ENCODE data around the gene MAPKAPK5. TPM values are rescaled to one million over a fixed set of nuclear protein-coding genes. Genes with fewer than 3 reads are reported as not detected.
"Not testable (repeated sequence)": the region's sequence is repeated elsewhere in the genome, so short reads cannot be mapped to it uniquely, and the experiment has no call there.

MAPKAPK5 gene
- total and polyA plus RNA-seq, 5 donors from 2014 or later: 27.5 to 61.1 (median 33.1) TPM

GRCh38 chr12:111823891-111824290 lies 18.1 kb upstream of the MAPKAPK5 start:
- H3K27me3 Mint-ChIP-seq: peaks cover 48% of the 10 kb centered on the region
- no peak for ATAC-seq (ENCODE audit: low read depth in 2 of 2)
- Histone ChIP-seq H3K36me3 (ENCODE audit: control insufficient read depth, insufficient read depth, low read length) (no peaks in the 10 kb centered on the region), H3K27me3 (ENCODE audit: control insufficient read depth, insufficient read depth, low read length) (peaks cover 5% of the 10 kb centered on the region), H3K4me1 (ENCODE audit: control insufficient read depth, insufficient read depth, low read length, poor library complexity, severe bottlenecking) (no peaks in the 10 kb centered on the region), H3K9me3 (ENCODE audit: control insufficient read depth in 2 of 2, low read length in 2 of 2) (no peaks in the 10 kb centered on the region), H3K27ac (ENCODE audit: insufficient read depth, low read length, poor library complexity, severe bottlenecking) (no peak overlapping the region), H3K4me3 (ENCODE audit: low read depth, low read length) (no peak overlapping the region)
- no peak overlapping the region for H3K27ac Mint-ChIP-seq
- H3K4me1 Mint-ChIP-seq: peaks cover 0 to 7% (median 3%) of the 10 kb centered on the region in 4 donors
- no peak overlapping the region for H3K4me3 Mint-ChIP-seq
- no peaks in the 10 kb centered on the region for H3K36me3 Mint-ChIP-seq
- DNase-seq: no peak
- H3K9me3 Mint-ChIP-seq: peaks cover 0 to 4% (median 0%) of the 10 kb centered on the region in 7 donors

- ATAC-seq (ENCODE audit: low read depth in 2 of 2); H3K27ac ChIP-seq (ENCODE audit: insufficient read depth, low read length, poor library complexity, severe bottlenecking); H3K27me3 ChIP-seq (ENCODE audit: control insufficient read depth, insufficient read depth, low read length); H3K36me3 Mint-ChIP-seq; H3K9me3 Mint-ChIP-seq; H3K4me3 Mint-ChIP-seq; H3K27ac Mint-ChIP-seq; H3K4me1 Mint-ChIP-seq; H3K36me3 ChIP-seq (ENCODE audit: control insufficient read depth, insufficient read depth, low read length); H3K9me3 ChIP-seq (ENCODE audit: control insufficient read depth in 2 of 2, low read length in 2 of 2); H3K4me3 ChIP-seq (ENCODE audit: low read depth, low read length); H3K4me1 ChIP-seq (ENCODE audit: control insufficient read depth, insufficient read depth, low read length, poor library complexity, severe bottlenecking): not testable (repeated sequence)
- peak in 2 of 3 donors; percentile 34 to 35 for DNase-seq
- H3K27me3 Mint-ChIP-seq: peaks cover 47% of the 10 kb centered on the region
Observed at GRCh38 chr12:111824312-111824711, 17.7 kb upstream of the MAPKAPK5 start.

- no peak for ATAC-seq (ENCODE audit: low read depth in 2 of 2)
- Histone ChIP-seq H3K27me3 (ENCODE audit: control insufficient read depth, insufficient read depth, low read length) (peaks cover 4% of the 10 kb centered on the region), H3K9me3 (ENCODE audit: control insufficient read depth in 2 of 2, low read length in 2 of 2) (no peaks in the 10 kb centered on the region), H3K27ac (ENCODE audit: insufficient read depth, low read length, poor library complexity, severe bottlenecking) (no peak overlapping the region), H3K4me3 (ENCODE audit: low read depth, low read length) (no peak overlapping the region), H3K4me1 (ENCODE audit: control insufficient read depth, insufficient read depth, low read length, poor library complexity, severe bottlenecking) (no peaks in the 10 kb centered on the region), H3K36me3 (ENCODE audit: control insufficient read depth, insufficient read depth, low read length) (no peaks in the 10 kb centered on the region)
- peaks cover 0 to 4% (median 0%) of the 10 kb centered on the region in 7 donors for H3K9me3 Mint-ChIP-seq
- peaks cover 0 to 7% (median 3%) of the 10 kb centered on the region in 4 donors for H3K4me1 Mint-ChIP-seq
- no peak overlapping the region for H3K4me3 Mint-ChIP-seq
- DNase-seq: no peak
- H3K27me3 Mint-ChIP-seq: peaks cover 35% of the 10 kb centered on the region
- no peak overlapping the region for H3K27ac Mint-ChIP-seq
- no peaks in the 10 kb centered on the region for H3K36me3 Mint-ChIP-seq
Observed at GRCh38 chr12:111825509-111825908, 16.5 kb upstream of the MAPKAPK5 start.

GRCh38 chr12:111826316-111826715 lies 15.7 kb upstream of the MAPKAPK5 start:
- no peak for ATAC-seq (ENCODE audit: low read depth in 2 of 2)
- peaks cover 33% of the 10 kb centered on the region for H3K27me3 Mint-ChIP-seq
- peaks cover 3% of the 10 kb centered on the region for H3K27me3 ChIP-seq (ENCODE audit: control insufficient read depth, insufficient read depth, low read length)
- no peaks in the 10 kb centered on the region for H3K4me1 ChIP-seq (ENCODE audit: control insufficient read depth, insufficient read depth, low read length, poor library complexity, severe bottlenecking)
- DNase-seq: no peak
- H3K27ac ChIP-seq (ENCODE audit: insufficient read depth, low read length, poor library complexity, severe bottlenecking): no peak overlapping the region
- no peaks in the 10 kb centered on the region for H3K36me3 ChIP-seq (ENCODE audit: control insufficient read depth, insufficient read depth, low read length)
- H3K9me3 ChIP-seq (ENCODE audit: control insufficient read depth in 2 of 2, low read length in 2 of 2): no peaks in the 10 kb centered on the region
- H3K4me3 Mint-ChIP-seq: no peak overlapping the region
- H3K4me1 Mint-ChIP-seq: peaks cover 0 to 7% (median 3%) of the 10 kb centered on the region in 4 donors
- H3K27ac Mint-ChIP-seq: no peak overlapping the region
- H3K4me3 ChIP-seq (ENCODE audit: low read depth, low read length): no peak overlapping the region
- peaks cover 0 to 1% (median 0%) of the 10 kb centered on the region in 7 donors for H3K9me3 Mint-ChIP-seq
- no peaks in the 10 kb centered on the region for H3K36me3 Mint-ChIP-seq

GRCh38 chr12:111826992-111827391 lies 15.0 kb upstream of the MAPKAPK5 start:
- H3K4me3 ChIP-seq (ENCODE audit: low read depth, low read length): no peak overlapping the region
- peaks cover 0 to 7% (median 2%) of the 10 kb centered on the region in 4 donors for H3K4me1 Mint-ChIP-seq
- no peaks in the 10 kb centered on the region for H3K4me1 ChIP-seq (ENCODE audit: control insufficient read depth, insufficient read depth, low read length, poor library complexity, severe bottlenecking)
- peaks cover 3% of the 10 kb centered on the region for H3K27me3 ChIP-seq (ENCODE audit: control insufficient read depth, insufficient read depth, low read length)
- no peak overlapping the region for H3K4me3 Mint-ChIP-seq
- H3K9me3 Mint-ChIP-seq: no peaks in the 10 kb centered on the region
- no peak overlapping the region for H3K27ac ChIP-seq (ENCODE audit: insufficient read depth, low read length, poor library complexity, severe bottlenecking)
- H3K36me3 Mint-ChIP-seq: no peaks in the 10 kb centered on the region
- H3K27ac Mint-ChIP-seq: no peak overlapping the region
- no peaks in the 10 kb centered on the region for H3K9me3 ChIP-seq (ENCODE audit: control insufficient read depth in 2 of 2, low read length in 2 of 2)
- no peaks in the 10 kb centered on the region for H3K36me3 ChIP-seq (ENCODE audit: control insufficient read depth, insufficient read depth, low read length)
- ATAC-seq (ENCODE audit: low read depth in 2 of 2) (no peak), DNase-seq (no peak)
- peaks cover 33% of the 10 kb centered on the region for H3K27me3 Mint-ChIP-seq

GRCh38 chr12:111827907-111828306 lies 14.1 kb upstream of the MAPKAPK5 start:
- no peaks in the 10 kb centered on the region for H3K9me3 ChIP-seq (ENCODE audit: control insufficient read depth in 2 of 2, low read length in 2 of 2)
- Mint-ChIP-seq H3K27ac (no peak overlapping the region), H3K9me3 (peaks cover 0 to 5% (median 0%) of the 10 kb centered on the region in 7 donors), H3K4me3 (no peak overlapping the region), H3K4me1 (peaks cover 0 to 7% (median 2%) of the 10 kb centered on the region in 4 donors), H3K27me3 (peaks cover 26% of the 10 kb centered on the region), H3K36me3 (no peaks in the 10 kb centered on the region)
- peaks cover 3% of the 10 kb centered on the region for H3K27me3 ChIP-seq (ENCODE audit: control insufficient read depth, insufficient read depth, low read length)
- H3K4me3 ChIP-seq (ENCODE audit: low read depth, low read length): no peak overlapping the region
- no peaks in the 10 kb centered on the region for H3K4me1 ChIP-seq (ENCODE audit: control insufficient read depth, insufficient read depth, low read length, poor library complexity, severe bottlenecking)
- H3K36me3 ChIP-seq (ENCODE audit: control insufficient read depth, insufficient read depth, low read length): no peaks in the 10 kb centered on the region
- no peak for ATAC-seq (ENCODE audit: low read depth in 2 of 2)
- DNase-seq: no peak
- no peak overlapping the region for H3K27ac ChIP-seq (ENCODE audit: insufficient read depth, low read length, poor library complexity, severe bottlenecking)

- ATAC-seq (ENCODE audit: low read depth in 2 of 2) (no peak), DNase-seq (no peak)
- H3K27me3 Mint-ChIP-seq: peaks cover 20% of the 10 kb centered on the region
- no peak overlapping the region for H3K4me3 Mint-ChIP-seq
- Histone ChIP-seq H3K36me3 (ENCODE audit: control insufficient read depth, insufficient read depth, low read length) (no peaks in the 10 kb centered on the region), H3K27me3 (ENCODE audit: control insufficient read depth, insufficient read depth, low read length) (peaks cover 3% of the 10 kb centered on the region), H3K4me1 (ENCODE audit: control insufficient read depth, insufficient read depth, low read length, poor library complexity, severe bottlenecking) (no peaks in the 10 kb centered on the region), H3K9me3 (ENCODE audit: control insufficient read depth in 2 of 2, low read length in 2 of 2) (no peaks in the 10 kb centered on the region), H3K4me3 (ENCODE audit: low read depth, low read length) (no peak overlapping the region), H3K27ac (ENCODE audit: insufficient read depth, low read length, poor library complexity, severe bottlenecking) (no peak overlapping the region)
- peaks cover 0 to 7% (median 2%) of the 10 kb centered on the region in 4 donors for H3K4me1 Mint-ChIP-seq
- H3K36me3 Mint-ChIP-seq: no peaks in the 10 kb centered on the region
- H3K9me3 Mint-ChIP-seq: peaks cover 0 to 6% (median 0%) of the 10 kb centered on the region in 7 donors
- H3K27ac Mint-ChIP-seq: no peak overlapping the region
Observed at GRCh38 chr12:111828338-111828979, 13.6 kb upstream of the MAPKAPK5 start.

GRCh38 chr12:111829635-111830034 lies 12.4 kb upstream of the MAPKAPK5 start:
- not testable (repeated sequence) for H3K9me3 Mint-ChIP-seq; H3K27me3 ChIP-seq (ENCODE audit: control insufficient read depth, insufficient read depth, low read length); H3K4me1 ChIP-seq (ENCODE audit: control insufficient read depth, insufficient read depth, low read length, poor library complexity, severe bottlenecking); H3K36me3 ChIP-seq (ENCODE audit: control insufficient read depth, insufficient read depth, low read length); H3K27ac Mint-ChIP-seq; H3K27me3 Mint-ChIP-seq; H3K4me3 ChIP-seq (ENCODE audit: low read depth, low read length); ATAC-seq (ENCODE audit: low read depth in 2 of 2); H3K27ac ChIP-seq (ENCODE audit: insufficient read depth, low read length, poor library complexity, severe bottlenecking); DNase-seq; H3K36me3 Mint-ChIP-seq; H3K9me3 ChIP-seq (ENCODE audit: control insufficient read depth in 2 of 2, low read length in 2 of 2)
- H3K4me3 Mint-ChIP-seq: peak overlapping the region in 1 of 4 donors; percentile 10
- peaks cover 0 to 10% (median under 1%) of the 10 kb centered on the region in 4 donors for H3K4me1 Mint-ChIP-seq

All from CD4-positive, CD25-positive, alpha-beta regulatory T cell (primary cell).